ENCODE results near the gene COLGALT1.
"Not testable (repeated sequence)": the region's sequence is repeated elsewhere in the genome, so short reads cannot be mapped to it uniquely, and the experiment has no call there.

Gene COLGALT1

GRCh38 chr19:17555480-17555928 is at the start of gene COLGALT1:
COLGALT1 (plus strand) TSS chr19:17555649; CDS start chr19:17555714, 65 bp downstream.
- DNase-seq (ENCODE audit: low spot score) = peak; percentile 97

GRCh38 chr19:17506745-17507144 is 48.7 kb upstream of the COLGALT1 start:
- DNase-seq (ENCODE audit: low spot score) = no peak

DNA sequence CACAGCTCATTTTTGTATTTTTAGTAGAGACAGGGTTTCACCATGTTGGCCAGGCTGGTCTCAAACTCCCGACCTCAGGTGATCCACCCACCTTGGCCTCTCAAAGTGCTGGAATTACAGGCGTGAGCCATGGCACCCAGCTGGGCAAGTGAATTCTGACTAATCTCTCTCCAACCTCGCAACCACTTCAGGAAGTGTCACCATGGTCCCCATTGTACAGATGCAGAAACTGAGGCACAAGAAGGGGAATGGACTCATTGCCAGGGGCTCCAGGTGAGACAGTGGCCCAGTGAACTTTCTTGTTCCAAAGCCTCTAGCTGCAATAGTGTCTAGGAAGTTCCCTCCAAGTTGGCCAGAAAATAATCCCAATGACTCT is 46.9 kb upstream of the COLGALT1 start:
- DNase-seq (ENCODE audit: low spot score) = not testable (repeated sequence)

DNA sequence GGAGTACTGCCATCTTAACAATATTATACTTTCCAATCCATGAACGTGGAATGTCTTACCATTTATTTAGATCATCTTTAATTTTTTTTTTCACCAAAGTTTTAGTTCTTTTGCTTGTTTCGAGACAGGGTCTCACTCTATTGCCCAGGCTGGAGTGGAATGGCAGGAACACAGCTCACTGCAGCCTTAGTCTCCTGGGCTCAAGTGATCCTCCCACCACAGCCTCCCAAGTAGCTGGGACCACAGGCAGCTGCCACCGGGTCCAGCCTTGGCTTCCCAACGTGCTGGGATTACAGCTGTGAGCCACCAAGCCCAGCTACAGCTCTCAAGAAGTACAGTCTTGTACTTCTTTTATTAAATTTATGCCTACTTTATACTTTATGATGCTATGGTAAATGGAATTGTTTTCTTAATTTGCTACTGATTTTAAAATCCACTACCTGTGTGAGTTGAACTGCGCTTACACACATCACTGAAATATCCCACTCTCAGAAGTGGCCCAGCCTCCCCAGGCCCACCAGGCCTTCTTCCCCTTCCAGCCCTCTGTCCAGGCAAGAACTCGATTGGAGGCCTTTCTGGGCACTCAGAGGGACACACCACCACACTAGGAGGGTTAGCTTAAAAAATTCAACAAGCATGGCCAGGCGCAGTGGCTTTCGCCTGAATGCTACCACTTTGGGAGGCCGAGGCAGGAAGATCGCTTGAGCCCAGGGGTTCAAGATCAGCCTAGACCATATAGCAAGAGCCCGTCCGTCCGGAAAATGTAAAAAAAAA is 45.0 kb upstream of the COLGALT1 start:
- DNase-seq (ENCODE audit: low spot score) = no peak

DNA sequence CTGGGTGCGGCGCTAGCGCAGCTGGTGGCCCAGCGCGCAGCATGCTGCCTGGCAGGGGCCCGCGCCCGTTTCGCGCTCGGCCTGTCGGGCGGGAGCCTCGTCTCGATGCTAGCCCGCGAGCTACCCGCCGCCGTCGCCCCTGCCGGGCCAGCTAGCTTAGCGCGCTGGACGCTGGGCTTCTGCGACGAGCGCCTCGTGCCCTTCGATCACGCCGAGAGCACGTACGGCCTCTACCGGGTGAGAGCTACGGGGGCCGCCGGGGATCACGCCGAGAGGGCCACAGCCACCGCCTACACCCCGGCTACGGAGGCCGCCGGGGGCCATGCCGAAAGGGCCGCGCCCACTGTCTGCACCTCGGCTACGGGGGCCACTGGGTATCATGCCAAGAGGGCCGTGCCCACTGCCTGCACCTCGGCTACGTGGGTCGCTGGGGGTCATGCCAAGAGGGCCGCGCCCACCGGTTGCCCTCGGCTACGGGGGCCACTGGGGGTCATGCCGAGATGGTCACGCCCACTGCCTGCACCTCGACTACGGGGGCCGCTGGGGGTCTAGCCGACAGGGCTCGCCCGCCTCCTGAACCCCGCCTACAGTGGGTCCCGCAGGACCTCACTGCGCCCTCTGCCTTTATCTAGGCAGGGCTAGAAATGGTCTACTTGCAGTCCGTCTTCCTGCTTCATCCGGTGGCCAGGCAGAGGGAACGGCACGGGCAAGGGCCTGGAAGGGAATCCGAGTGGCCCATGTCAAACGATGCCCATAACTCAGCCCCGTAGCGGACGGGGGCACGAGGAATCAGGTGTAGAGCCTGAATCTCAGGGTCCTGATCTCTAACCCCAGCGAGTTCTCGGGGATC is 43.5 kb upstream of the COLGALT1 start:
- DNase-seq (ENCODE audit: low spot score) = peak; percentile 81

GRCh38 chr19:17512574-17512939 is 42.9 kb upstream of the COLGALT1 start:
- DNase-seq (ENCODE audit: low spot score) = no peak

GRCh38 chr19:17515408-17516149 is 39.9 kb upstream of the COLGALT1 start:
- no peak for DNase-seq (ENCODE audit: low spot score)

- no peak for DNase-seq (ENCODE audit: low spot score)
Observed at GRCh38 chr19:17517898-17518297, 37.6 kb upstream of the COLGALT1 start.

DNA sequence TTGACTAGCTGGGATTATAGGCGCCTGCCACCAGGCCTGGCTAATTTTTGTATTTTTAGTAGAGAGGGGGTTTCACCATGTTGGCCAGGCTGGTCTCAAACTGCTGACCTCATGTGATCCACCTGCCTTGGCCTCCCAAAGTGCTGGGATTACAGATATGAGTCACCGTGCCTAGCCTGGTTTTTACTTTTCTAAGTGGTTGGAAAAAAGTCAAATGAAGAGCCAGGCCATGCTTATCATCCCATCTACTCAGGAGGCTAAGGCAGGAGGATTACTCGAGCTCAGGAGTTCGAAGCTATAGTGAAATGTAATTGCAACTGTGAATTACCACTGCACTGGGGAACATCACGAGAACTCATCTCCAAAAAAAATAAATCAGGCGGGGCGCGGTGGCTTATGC is 36.8 kb upstream of the COLGALT1 start:
- not testable (repeated sequence) for DNase-seq (ENCODE audit: low spot score)

GRCh38 chr19:17519967-17520366 is 35.5 kb upstream of the COLGALT1 start:
- no peak for DNase-seq (ENCODE audit: low spot score)

DNA sequence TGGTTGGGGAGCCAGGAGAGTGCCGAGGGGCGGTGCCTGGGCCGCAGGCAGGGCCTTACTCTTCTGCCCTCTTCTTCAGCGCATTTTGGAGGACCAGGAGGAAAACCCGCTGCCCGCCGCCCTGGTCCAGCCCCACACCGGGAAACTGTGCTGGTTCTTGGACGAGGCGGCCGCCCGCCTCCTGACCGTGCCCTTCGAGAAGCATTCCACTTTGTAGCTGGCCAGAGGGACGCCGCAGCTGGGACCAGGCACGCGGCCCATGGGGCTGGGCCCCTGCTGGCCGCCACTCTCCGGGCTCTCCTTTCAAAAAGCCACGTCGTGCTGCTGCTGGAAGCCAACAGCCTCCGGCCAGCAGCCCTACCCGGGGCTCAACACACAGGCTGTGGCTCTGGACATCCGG is 34.6 kb upstream of the COLGALT1 start:
- no peak for DNase-seq (ENCODE audit: low spot score)

GRCh38 chr19:17522988-17523872 is 32.2 kb upstream of the COLGALT1 start:
- DNase-seq (ENCODE audit: low spot score) = peak; percentile 75

GRCh38 chr19:17524651-17525050 is 30.8 kb upstream of the COLGALT1 start:
- no peak for DNase-seq (ENCODE audit: low spot score)

GRCh38 chr19:17525141-17525540 is 30.3 kb upstream of the COLGALT1 start:
- no peak for DNase-seq (ENCODE audit: low spot score)

DNA sequence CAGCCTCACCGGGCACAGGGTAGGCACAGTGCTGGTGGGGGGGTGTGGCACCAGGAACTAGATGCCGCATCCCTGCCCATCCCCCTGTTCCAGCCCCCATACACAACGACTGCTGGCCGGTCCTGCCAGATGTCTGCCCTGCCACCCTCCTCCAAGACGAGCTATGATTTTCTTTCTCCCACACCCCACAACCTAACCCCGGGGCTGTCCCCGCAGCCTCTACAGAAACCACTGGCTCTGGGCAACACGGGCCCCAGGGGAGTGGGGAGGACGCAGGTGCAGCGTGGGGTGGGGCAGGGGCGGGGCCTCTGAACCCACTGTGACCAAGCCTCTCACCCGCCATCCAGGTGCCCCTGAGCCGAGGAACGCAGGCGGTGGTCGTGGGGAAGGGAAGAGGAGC is 28.5 kb upstream of the COLGALT1 start:
- no peak for DNase-seq (ENCODE audit: low spot score)

DNA sequence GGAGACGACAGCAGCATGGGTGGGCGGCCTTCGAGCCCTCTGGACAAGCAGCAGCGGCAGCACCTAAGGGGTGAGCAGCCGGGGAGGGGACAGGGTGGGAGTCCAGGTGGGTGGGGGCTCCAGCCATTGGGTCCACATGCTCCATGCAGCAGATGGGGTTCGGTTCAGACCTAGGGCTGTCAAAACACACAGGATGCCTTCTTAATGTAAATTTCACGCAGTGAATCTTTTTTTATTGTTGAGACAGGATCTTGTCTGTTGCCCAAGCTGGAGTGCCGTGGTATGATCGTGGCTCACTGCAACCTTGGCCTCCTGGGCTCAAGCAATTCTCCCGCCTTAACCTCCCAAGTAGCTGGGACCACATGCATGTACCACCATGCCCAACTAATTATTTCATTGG is 28.1 kb upstream of the COLGALT1 start:
- no peak for DNase-seq (ENCODE audit: low spot score)

DNA sequence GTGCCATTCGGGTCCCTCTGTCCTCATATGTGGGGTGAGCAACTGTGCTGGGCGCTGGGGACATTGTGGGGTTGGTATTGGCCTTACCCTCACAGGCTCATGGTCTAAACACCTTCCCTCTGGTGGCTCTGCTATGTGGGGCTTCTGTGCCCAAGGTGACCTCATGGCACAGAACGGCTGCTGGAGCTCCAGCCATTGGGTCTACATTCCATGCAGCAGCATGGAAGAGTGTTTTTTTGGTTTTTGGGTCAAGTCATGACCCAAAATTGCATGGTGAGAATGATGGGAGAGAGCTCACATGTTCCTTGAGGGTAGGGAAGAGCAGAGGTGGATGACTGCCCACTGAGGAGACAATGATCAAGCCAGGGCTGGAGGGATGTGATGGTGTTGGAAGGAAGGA is 26.8 kb upstream of the COLGALT1 start:
- no peak for DNase-seq (ENCODE audit: low spot score)

GRCh38 chr19:17529239-17530158 is 25.9 kb upstream of the COLGALT1 start:
- DNase-seq (ENCODE audit: low spot score) = no peak

- DNase-seq (ENCODE audit: low spot score) = no peak
Observed at GRCh38 chr19:17530586-17530985, 24.9 kb upstream of the COLGALT1 start.

DNA sequence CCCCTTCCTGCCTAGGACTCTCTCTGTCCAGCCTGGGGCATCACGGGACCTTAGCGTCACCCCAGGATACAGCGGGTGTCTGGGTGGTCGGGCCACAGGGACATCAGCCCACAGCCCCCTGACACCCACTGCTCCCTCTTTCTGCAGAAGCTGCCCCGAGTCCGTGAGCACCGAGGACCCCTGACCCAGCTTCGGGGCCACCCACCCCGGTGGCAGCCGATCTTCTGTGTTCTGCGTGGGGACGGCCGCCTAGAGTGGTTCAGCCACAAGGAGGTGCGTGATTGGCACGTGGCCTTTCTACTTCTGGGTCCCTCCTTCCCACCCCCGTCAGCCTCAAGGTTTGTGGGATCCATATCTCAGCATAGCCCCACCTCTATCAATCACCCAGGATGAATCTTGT is 23.3 kb upstream of the COLGALT1 start:
- no peak for DNase-seq (ENCODE audit: low spot score)
